OCI-LY1 (cell line): ENCODE results near the gene SOBP.

ENCODE experiments used
- H2AFZ ChIP-seq: fragments of 200-600 bp; sonication (generic), shearing (Covaris generic); 2 replicates; pipeline ENCODE4 v1.6.0; 2014; ENCODE audit warnings: antibody characterized with exemption, mild to moderate bottlenecking, low read length
- H3F3A ChIP-seq: fragments of 200-600 bp; sonication (generic), shearing (Covaris generic); 2 replicates; pipeline ENCODE4 v1.6.0; 2014; ENCODE audit warnings: mild to moderate bottlenecking, antibody characterized with exemption, low read length, moderate library complexity; ENCODE audit not compliant: insufficient read depth
- H3K27ac ChIP-seq: fragments of 200-600 bp; sonication (generic); 2 replicates; pipeline ENCODE4 v1.5.1; 2014; ENCODE audit warnings: low read length, mixed run types, mild to moderate bottlenecking, low read depth; ENCODE audit not compliant: poor library complexity, severe bottlenecking
- H3K27me3 ChIP-seq: fragments of 200-600 bp; sonication (generic); 2 replicates; pipeline ENCODE4 v1.6.0; 2014; ENCODE audit warnings: antibody characterized with exemption, mild to moderate bottlenecking, low read length, moderate library complexity; ENCODE audit not compliant: insufficient read depth
- H3K36me3 ChIP-seq: fragments of 200-600 bp; sonication (generic); 2 replicates; pipeline ENCODE4 v1.6.1; 2014; ENCODE audit warnings: mild to moderate bottlenecking, antibody characterized with exemption, low read length, moderate library complexity, mixed read lengths; ENCODE audit not compliant: insufficient read depth
- H3K4me1 ChIP-seq: fragments of 200-600 bp; sonication (generic); 2 replicates; pipeline ENCODE4 v1.5.1; 2014; ENCODE audit warnings: mild to moderate bottlenecking, low read length, moderate library complexity; ENCODE audit not compliant: insufficient read depth, severe bottlenecking
- H3K4me2 ChIP-seq: fragments of 200-600 bp; sonication (generic), shearing (Covaris generic); 2 replicates; pipeline ENCODE4 v1.6.1; 2014; ENCODE audit warnings: low read length
- H3K4me3 ChIP-seq: fragments of 200-600 bp; sonication (generic); 2 replicates; pipeline ENCODE4 v1.5.1; 2014; ENCODE audit warnings: low read length, low read depth, mild to moderate bottlenecking, mixed read lengths; ENCODE audit not compliant: poor library complexity, severe bottlenecking
- H3K79me2 ChIP-seq: fragments of 200-600 bp; shearing (Covaris generic); 2 replicates; pipeline ENCODE4 v1.6.1; 2016; ENCODE audit warnings: mixed run types, low read length, mixed read lengths; ENCODE audit not compliant: insufficient read depth
- H3K9ac ChIP-seq: fragments of 200-600 bp; sonication (generic), shearing (Covaris generic); 2 replicates; pipeline ENCODE4 v1.6.1; 2014; ENCODE audit warnings: mild to moderate bottlenecking, low read length, mixed read lengths
- H3K9me2 ChIP-seq: fragments of 200-600 bp; sonication (generic), shearing (Covaris generic); 2 replicates; pipeline ENCODE4 v1.6.1; 2014; ENCODE audit warnings: low read depth, mild to moderate bottlenecking, low read length, mixed read lengths
- H3K9me3 ChIP-seq: fragments of 200-600 bp; shearing (Covaris generic); 2 replicates; pipeline ENCODE4 v1.6.1; 2014; ENCODE audit warnings: low read length, mixed read lengths
- H4K20me1 ChIP-seq: fragments of 200-600 bp; sonication (generic), shearing (Covaris generic); 2 replicates; pipeline ENCODE4 v1.6.0; 2016; ENCODE audit warnings: mild to moderate bottlenecking, low read length; ENCODE audit not compliant: insufficient read depth
- EZH2 ChIP-seq: fragments of 200-600 bp; sonication (generic), shearing (Covaris generic); IDR thresholded peaks from 2 replicates; pipeline ENCODE4 v1.8.0; 2017; ENCODE audit warnings: borderline replicate concordance, mixed run types, mild to moderate bottlenecking, antibody characterized with exemption, low read length, moderate library complexity, mixed read lengths
- TF ChIP-seq, protein P1 (sequence below): fragments of 200-600 bp; sonication (generic), shearing (Covaris generic); IDR thresholded peaks from 2 replicates; pipeline ENCODE4 v1.5.1; 2017; ENCODE audit warnings: mild to moderate bottlenecking, antibody characterized with exemption, low read length, moderate library complexity, mixed read lengths

Gene SOBP

DNA sequence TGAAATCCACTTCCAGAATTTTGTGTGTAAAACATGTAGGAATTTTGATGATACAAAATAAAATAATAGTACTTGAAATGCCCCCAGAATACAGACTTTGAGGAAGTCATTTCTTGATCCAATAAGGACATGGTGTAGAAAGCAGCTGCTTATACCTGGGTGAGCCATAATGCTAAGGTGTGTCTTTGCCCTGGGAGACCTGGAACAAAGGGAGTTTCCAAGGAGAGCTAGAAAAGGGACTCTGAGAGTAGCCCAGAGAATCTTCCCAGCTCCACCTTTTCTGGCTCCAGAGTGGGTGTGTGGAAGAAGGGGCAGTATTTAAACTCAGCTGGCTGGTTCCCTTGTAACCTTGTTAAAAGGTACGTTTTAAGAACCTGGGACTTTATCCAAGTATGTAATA is 77.7 kb downstream of the SOBP start:
- Histone ChIP-seq H3F3A (no peaks in the 10 kb centered on the region), H3K4me3 (no peak overlapping the region), H4K20me1 (no peaks in the 10 kb centered on the region), H2AFZ (no peak overlapping the region), H3K79me2 (no peaks in the 10 kb centered on the region), H3K9me3 (no peaks in the 10 kb centered on the region), H3K4me1 (no peaks in the 10 kb centered on the region), H3K27ac (no peak overlapping the region), H3K4me2 (no peak overlapping the region), H3K27me3 (no peaks in the 10 kb centered on the region), H3K36me3 (peaks cover 52% of the 10 kb centered on the region), H3K9ac (no peak overlapping the region), H3K9me2 (no peaks in the 10 kb centered on the region)
- TF ChIP-seq, protein P1, sequence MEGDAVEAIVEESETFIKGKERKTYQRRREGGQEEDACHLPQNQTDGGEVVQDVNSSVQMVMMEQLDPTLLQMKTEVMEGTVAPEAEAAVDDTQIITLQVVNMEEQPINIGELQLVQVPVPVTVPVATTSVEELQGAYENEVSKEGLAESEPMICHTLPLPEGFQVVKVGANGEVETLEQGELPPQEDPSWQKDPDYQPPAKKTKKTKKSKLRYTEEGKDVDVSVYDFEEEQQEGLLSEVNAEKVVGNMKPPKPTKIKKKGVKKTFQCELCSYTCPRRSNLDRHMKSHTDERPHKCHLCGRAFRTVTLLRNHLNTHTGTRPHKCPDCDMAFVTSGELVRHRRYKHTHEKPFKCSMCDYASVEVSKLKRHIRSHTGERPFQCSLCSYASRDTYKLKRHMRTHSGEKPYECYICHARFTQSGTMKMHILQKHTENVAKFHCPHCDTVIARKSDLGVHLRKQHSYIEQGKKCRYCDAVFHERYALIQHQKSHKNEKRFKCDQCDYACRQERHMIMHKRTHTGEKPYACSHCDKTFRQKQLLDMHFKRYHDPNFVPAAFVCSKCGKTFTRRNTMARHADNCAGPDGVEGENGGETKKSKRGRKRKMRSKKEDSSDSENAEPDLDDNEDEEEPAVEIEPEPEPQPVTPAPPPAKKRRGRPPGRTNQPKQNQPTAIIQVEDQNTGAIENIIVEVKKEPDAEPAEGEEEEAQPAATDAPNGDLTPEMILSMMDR: no peak

DNA sequence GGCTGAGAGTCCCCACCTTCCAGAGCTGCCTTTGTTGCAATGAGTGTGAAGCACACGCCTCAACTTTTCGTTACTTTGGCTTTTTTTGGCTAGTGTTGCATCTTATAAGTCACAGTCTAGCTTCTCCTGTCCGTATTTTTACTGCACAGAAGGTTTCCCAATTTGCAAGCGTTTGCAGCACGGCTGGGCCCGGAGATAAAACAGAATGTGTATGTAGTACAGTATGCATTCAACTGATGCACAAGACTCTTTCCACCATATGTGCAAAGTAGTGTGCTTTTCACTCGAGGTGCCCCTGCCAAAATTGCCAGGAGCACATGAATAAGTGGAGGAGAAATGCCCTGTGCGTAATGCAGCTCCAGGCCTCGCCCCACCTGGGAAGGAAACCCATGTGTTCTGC is 79.6 kb downstream of the SOBP start:
- Histone ChIP-seq H4K20me1 (no peaks in the 10 kb centered on the region), H3K79me2 (no peaks in the 10 kb centered on the region), H3K27me3 (no peaks in the 10 kb centered on the region), H3K9ac (no peak overlapping the region), H2AFZ (no peak overlapping the region), H3F3A (no peaks in the 10 kb centered on the region), H3K36me3 (peaks cover 59% of the 10 kb centered on the region), H3K27ac (no peak overlapping the region), H3K4me1 (peaks cover 4% of the 10 kb centered on the region), H3K4me3 (no peak overlapping the region), H3K9me2 (no peaks in the 10 kb centered on the region), H3K9me3 (no peaks in the 10 kb centered on the region), H3K4me2 (no peak overlapping the region)
- TF ChIP-seq, protein P1: no peak
- TF ChIP-seq EZH2: no peak

GRCh38 chr6:107571354-107571753 is 81.4 kb downstream of the SOBP start:
- TF ChIP-seq, protein P1: no peak
- TF ChIP-seq EZH2: no peak
- Histone ChIP-seq H3F3A (no peaks in the 10 kb centered on the region), H3K27me3 (no peaks in the 10 kb centered on the region), H2AFZ (no peak overlapping the region), H3K4me2 (no peak overlapping the region), H3K9me2 (no peaks in the 10 kb centered on the region), H3K27ac (no peak overlapping the region), H3K79me2 (no peaks in the 10 kb centered on the region), H3K9ac (no peak overlapping the region), H3K36me3 (peaks cover 65% of the 10 kb centered on the region), H3K9me3 (no peaks in the 10 kb centered on the region), H3K4me1 (peaks cover 13% of the 10 kb centered on the region), H4K20me1 (no peaks in the 10 kb centered on the region), H3K4me3 (no peak overlapping the region)
